Measurements from ENCODE around the gene HTT. TPM values are rescaled to one million over a fixed set of nuclear protein-coding genes. Genes with fewer than 3 reads are reported as not detected.
A peak's percentile ranks its signal among the peaks of the same experiment; 100 is the strongest.

Gene HTT
- total RNA-seq, 1 donor from 2014 or later = 38.5 TPM

- TF ChIP-seq CTCF (IDR thresholded peaks at IDR 0.05) = no peak
- Mint-ChIP-seq H3K36me3 (ENCODE audit: low read depth) (peaks cover 2% of the 10 kb centered on the region), H3K4me3 (ENCODE audit: unreplicated experiment) (no peak within 1 kb of the TSS), H3K9me3 (ENCODE audit: low read depth) (no peaks in the 10 kb centered on the region), H3K27me3 (ENCODE audit: low read depth) (no peaks in the 10 kb centered on the region), H3K4me1 (ENCODE audit: low read depth) (peaks cover 5% of the 10 kb centered on the region), H3K27ac (ENCODE audit: unreplicated experiment) (no peak within 1 kb of the TSS)
- peak; percentile 93 for DNase-seq (ENCODE audit: low spot score)
Measured at GRCh38 chr4:3248811-3249661, 174.6 kb downstream of the HTT start, which contains the start of gene MSANTD1. Gene MSANTD1 (plus strand): TSS chr4:3249159. CDS start chr4:3249223, 64 bp downstream.

- H3K9me3 Mint-ChIP-seq (ENCODE audit: low read depth) = no peaks in the 10 kb centered on the region
- peak; percentile 79 for DNase-seq (ENCODE audit: low spot score)
- H3K4me1 Mint-ChIP-seq (ENCODE audit: low read depth) = peaks cover 5% of the 10 kb centered on the region
- H3K27ac Mint-ChIP-seq (ENCODE audit: unreplicated experiment) = no peak overlapping the region
- no peak for TF ChIP-seq CTCF (IDR thresholded peaks at IDR 0.05)
- H3K27me3 Mint-ChIP-seq (ENCODE audit: low read depth) = no peaks in the 10 kb centered on the region
- H3K4me3 Mint-ChIP-seq (ENCODE audit: unreplicated experiment) = no peak overlapping the region
- H3K36me3 Mint-ChIP-seq (ENCODE audit: low read depth) = peaks cover 2% of the 10 kb centered on the region
Measured at GRCh38 chr4:3249711-3250437, 175.4 kb downstream of the HTT start.

GRCh38 chr4:3250438-3250955 lies 176.0 kb downstream of the HTT start:
- no peak for TF ChIP-seq CTCF (IDR thresholded peaks at IDR 0.05)
- no peaks in the 10 kb centered on the region for H3K9me3 Mint-ChIP-seq (ENCODE audit: low read depth)
- DNase-seq (ENCODE audit: low spot score) = peak; percentile 80
- no peak overlapping the region for H3K4me3 Mint-ChIP-seq (ENCODE audit: unreplicated experiment)
- H3K36me3 Mint-ChIP-seq (ENCODE audit: low read depth) = no peaks in the 10 kb centered on the region
- H3K27ac Mint-ChIP-seq (ENCODE audit: unreplicated experiment) = no peak overlapping the region
- H3K27me3 Mint-ChIP-seq (ENCODE audit: low read depth) = no peaks in the 10 kb centered on the region
- H3K4me1 Mint-ChIP-seq (ENCODE audit: low read depth) = peaks cover 5% of the 10 kb centered on the region

- Mint-ChIP-seq H3K4me1 (ENCODE audit: low read depth) (peaks cover 5% of the 10 kb centered on the region), H3K36me3 (ENCODE audit: low read depth) (peaks cover under 1% of the 10 kb centered on the region), H3K27ac (ENCODE audit: unreplicated experiment) (no peak overlapping the region), H3K9me3 (ENCODE audit: low read depth) (no peaks in the 10 kb centered on the region), H3K4me3 (ENCODE audit: unreplicated experiment) (no peak overlapping the region), H3K27me3 (ENCODE audit: low read depth) (no peaks in the 10 kb centered on the region)
- no peak for TF ChIP-seq CTCF (IDR thresholded peaks at IDR 0.05)
- DNase-seq (ENCODE audit: low spot score) = peak; percentile 64
Measured at GRCh38 chr4:3250956-3251690, 176.6 kb downstream of the HTT start.

Measured in chondrocyte (in vitro differentiated cells).